Fibroblast of upper back skin (primary cell): ENCODE results near the gene AREL1.

ENCODE experiments used
- DNase-seq: peaks from one replicate; pipeline ENCODE4 v3.0.0-alpha.2; 2013

Gene AREL1

DNA sequence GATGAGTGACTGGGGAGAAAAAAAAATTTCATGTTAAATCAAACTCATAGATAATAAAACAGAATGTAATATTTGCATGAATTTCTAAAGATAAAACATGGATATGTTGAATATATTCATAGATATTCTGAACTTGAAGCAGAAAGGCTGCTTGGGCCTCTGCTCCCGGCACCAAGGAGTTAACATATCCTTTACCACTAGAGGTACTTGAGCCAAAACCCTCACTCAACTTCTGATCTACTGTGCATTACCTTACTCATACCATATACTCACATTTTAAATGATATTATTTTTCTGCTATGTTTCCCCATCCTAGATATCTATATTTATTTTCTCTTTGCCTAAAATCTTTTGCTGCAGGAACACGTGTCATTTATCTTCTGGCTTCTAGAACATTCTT, 14.9 kb downstream of the AREL1 start:
- DNase-seq = peak; percentile 7

DNA sequence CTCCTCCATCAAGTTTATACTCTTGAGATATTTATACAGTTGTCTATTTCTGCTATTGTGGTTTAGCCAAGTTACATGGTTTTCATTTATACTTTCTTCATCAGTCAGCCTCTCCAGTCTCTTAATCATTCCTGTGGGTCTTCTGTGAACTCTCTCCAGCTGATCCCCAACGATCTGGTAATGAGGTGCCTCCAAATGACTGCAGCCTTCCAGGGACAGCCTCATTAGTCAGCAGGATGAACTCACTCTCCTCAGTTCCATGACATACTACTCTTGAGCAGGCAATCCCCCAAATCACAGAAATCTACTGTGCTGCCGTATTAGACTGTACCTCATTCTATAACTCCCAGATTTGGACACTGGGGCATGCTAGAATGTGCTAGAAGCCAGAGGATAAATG, 15.3 kb downstream of the AREL1 start:
- DNase-seq = peak; percentile 88

DNA sequence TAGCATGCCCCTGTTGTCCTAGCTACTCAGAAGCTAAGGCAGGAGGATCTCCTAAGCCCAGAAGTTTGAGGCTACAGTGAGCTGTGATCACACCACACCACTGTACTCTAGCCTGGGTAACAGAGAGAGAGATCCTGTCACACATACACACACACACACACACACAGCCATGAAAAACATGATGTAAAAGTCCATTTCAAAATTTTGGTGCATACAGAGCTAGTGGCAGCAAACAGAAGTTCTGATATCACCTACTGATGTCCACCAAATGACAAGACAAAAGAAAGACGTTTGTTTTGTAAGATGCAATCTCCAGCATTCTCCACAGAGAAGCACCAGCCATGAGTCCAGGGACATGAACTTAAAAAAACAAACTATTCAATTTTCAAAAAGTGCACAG, 15.9 kb downstream of the AREL1 start:
- DNase-seq = no peak

DNA sequence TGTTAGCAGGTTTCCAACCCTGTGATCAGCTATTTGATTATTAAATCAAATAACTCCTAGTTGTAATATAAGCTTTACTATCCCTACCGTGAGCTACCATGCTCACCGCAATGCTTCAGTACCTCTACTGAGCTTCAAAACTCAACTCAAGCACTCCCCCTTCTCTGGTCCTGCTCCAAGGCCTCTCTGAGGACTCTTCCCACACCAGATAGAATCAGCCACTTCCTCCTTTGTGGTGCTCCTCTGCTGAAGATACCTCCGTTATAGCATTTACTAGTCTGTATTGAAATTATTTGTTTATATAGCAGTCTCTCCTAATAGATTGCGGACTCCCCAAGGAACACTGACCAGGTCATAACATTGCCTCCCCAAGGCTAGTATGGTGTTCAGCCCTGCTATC, 17.5 kb downstream of the AREL1 start:
- no peak for DNase-seq

DNA sequence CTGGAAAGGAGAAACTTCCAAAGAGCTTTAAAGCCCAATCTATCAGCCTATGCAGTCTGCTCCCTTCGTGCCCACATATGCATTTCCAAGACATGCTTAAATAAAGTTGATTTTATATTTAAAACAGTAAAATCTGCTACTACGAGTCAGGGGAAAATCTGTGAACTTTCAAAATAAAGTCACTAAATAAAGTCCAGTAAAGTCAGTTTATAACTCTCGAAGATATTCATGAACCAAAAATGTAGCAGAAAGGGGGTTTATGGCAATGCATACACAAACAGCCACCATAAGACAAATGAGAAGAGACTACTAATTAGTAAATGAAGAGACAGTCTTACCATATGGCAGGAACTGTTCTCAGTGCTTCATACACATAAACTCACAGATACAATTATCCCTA, 19.7 kb downstream of the AREL1 start:
- DNase-seq = no peak

DNA sequence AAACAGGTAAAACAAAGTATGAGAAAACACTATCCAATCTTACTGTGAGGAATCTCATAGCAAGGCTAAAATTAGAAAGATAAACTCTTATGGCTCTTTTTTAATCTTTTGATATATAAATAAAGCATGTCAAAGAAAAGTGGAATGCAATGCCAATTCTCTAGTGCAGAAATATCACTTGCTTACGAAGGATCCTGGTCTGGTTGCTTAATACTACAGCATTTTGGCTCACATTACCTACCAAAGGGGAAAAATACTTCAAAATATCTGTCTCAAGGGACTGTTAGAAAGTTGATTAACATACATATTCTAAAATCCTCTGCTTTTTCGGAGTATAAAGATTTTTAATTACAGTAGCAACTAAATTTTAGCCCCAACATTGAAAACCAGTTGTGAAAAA, 21.4 kb downstream of the AREL1 start:
- DNase-seq = no peak

DNA sequence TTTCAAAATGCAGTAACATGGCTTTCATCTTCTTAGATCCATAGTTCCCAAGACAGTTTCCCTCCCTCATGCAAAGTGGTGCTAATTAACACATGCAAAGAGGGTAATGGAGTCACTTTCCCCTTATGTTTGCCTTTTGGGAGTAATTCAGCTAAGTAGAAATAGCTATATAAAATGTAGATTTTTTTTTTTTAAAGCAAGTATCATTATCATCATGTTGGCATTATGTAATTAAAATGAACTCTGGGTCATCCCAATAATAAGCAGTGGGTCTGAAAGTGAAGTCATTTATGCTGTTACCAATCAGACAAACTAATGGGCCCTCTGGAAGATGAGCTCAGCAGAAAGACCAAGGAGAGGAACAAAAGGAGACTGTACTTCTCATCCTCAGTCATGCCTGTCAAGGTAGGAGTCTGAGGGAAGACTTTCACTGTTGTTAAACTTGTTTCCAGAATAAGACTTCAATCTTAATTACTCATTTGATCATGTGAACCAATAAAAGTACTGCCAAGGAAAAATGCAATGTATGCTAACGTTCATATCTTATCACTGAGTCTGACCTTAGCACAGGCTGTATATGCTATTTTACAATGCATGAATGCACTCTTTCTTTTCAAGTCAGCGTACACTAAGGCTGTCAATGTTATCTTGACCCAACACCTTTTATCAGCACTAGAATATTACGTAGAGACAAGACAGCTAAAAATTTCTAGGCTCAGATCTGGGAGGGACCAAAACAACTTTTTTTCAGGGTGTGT, 26.8 kb downstream of the AREL1 start:
- no peak for DNase-seq

DNA sequence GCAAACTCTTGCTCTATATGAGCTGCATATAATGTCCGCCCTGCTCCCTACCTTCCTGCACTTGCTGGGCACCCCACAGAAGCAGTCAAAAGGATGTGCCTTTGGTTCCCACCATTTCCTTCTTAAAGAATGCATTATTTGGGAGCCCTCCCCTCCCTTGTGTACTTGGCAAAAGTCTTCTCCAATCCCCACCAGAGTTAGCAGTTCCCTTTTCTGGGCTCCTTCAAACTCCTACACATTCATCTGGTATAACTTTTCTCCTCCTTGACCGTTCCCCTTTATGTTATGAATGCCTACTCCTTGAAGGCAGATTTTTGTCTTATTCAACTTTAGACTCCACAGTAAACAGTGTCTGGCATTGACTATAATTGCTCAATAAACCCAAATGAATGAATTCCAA, 27.8 kb downstream of the AREL1 start:
- no peak for DNase-seq

DNA sequence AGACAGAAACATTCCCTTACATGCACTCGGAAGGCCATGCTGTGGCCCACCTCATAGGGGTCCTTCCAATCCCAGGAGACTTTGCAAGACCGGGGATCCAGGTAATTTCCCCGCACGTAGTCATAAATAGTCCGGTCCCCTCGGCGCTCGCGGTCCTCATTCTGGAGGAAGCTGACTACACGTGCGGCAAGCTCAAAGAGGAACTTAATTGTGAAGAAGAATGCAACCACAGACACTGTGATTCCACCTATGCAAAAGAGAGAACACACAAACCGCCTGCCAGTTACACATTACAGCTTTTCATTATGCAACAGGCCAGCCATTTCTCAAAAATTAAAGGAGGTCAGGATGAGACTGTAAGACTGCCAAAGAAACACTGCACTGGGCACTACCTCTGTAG, 28.4 kb downstream of the AREL1 start:
- DNase-seq = no peak

DNA sequence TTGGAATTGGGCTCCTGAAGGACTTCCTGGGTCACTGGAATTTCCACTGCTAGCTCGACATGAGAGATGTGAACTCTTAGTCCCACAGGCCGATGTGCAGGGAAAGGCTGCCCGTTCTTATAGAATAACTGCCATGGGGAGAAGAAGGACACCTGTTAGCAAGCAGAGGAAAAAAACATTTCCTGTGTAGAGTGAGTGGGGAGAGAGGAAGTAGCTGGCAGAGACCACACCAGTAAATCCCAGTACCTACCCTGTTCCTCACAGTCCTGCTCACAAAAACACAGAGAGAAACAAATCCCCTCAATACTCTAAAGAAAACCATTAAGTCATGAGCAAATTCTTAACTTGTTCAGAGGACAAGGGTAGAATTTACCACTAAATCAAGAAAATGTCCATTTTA, 29.5 kb downstream of the AREL1 start:
- no peak for DNase-seq

DNA sequence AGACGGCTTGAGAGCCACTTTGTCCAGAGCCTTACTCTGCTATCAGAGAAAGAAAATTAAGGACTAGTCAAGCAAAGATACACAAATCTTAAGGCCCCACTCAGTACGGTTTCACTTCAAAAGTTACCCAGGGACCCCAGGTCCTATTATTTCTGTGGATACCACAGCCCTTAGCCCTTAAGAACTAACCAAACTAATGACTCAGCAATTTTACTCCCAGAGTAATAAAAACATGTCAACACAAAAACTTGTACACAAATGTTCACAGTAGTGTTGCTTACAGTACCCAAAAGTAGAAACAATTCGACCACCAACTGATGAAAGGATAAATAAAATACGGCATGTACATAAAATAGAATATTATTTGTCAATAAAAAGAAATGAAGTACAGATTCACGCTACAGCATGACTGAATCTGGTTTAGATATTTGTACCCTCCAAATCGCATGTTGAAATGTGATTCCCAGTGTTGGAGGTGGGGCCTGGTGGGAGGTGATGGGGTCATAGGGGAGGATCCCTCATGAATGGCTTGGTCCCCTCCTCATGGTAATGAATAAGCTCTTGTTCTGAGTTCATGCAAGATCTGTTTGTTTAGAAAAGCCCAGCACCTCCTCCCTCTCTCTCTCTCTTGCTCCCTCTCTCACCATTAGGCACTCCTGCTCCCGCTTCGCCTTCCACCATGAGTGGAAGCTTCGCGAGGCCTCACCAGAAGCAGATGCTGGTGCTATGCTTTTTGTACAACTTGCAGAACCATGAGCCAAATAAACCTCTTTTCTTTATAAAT, 30.5 kb downstream of the AREL1 start:
- DNase-seq = no peak

DNA sequence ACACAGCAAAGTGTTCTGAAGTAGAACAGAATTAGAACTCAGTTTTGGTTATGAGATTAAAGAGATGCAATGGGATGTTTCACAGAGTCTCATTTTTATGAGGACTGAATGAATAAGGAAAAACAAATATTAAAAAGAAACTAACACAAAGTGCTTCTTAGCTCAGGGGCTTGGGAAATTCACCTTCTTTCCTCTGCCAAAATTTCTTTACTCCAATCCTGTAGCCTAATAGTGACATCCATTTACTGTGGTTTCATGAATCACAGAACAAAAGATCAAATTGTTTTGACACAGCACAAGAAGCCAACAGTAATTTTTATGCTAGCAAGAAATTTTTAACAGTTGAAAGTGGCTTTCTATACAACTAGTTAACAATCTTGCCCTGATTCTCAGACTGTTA, 37.7 kb downstream of the AREL1 start:
- DNase-seq = no peak

DNA sequence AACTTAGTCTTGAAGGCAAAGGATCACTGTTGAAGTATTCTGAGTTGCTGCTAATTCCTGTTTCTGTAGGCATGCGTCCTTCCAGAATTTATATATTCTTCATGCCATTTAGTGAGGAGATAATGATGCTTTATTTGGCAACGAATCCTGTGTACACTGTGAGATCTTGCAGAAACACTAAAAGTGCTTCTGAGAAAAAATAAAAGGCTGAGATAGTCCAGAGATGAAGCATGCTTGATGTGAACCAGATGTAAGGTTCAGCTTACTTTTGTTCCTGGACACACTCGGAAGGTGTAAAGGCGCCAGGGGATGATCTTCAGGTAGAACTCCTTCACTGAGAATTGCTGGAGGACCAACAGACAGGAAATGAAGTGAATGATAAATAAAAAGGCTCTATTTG, 39.1 kb downstream of the AREL1 start:
- DNase-seq = no peak

DNA sequence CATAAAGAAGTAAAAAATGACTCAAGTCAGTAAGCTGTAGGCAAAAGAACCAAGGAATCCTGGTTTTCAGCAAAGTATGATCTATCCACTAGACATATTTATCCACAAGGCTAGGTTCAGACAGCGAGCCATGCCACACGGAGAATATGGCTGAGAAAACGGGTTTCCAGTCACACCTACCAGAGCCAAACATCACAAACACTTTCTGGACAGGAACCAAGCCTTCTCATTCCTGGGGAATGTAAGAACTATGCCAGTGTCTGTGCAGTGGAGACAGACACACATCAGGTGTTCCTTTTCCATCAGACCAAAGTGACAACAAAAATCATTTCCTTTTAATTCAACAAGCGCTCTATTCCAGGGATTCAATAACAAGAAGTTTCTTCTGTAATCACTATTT, 41.1 kb downstream of the AREL1 start:
- DNase-seq = peak; percentile 67

DNA sequence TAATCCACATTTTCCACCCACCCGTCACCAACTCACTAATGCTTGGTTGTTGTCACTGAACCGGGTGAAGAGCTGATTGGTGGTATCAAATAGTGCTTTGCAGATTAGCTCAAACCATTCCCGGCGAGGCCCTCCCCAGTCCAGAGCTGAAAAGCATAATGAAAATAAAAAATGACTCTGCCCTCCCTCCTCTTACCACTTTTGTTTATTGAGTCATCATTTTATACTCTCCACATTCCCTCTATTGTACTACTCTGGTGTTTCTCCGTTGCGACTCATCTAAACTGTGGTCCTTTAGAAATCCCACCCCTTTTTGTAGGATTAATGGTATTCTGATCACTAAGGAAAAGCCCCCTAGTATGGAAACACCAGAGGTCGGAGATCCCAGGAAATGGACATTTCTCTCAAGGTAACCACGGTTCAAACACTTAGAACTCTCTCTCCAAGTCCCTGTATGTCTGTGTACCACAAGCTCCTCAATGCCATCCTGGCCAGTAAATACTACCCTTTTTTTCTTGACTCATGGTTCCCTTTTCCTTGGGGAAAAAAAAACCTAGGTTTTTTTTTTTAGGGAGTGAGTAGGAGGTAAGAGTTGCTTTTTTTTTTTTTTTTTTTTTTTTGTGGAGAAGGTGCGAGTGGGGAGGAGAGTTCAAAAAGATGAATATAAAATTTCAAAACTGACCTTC, 42.0 kb downstream of the AREL1 start:
- peak; percentile 65 for DNase-seq

DNA sequence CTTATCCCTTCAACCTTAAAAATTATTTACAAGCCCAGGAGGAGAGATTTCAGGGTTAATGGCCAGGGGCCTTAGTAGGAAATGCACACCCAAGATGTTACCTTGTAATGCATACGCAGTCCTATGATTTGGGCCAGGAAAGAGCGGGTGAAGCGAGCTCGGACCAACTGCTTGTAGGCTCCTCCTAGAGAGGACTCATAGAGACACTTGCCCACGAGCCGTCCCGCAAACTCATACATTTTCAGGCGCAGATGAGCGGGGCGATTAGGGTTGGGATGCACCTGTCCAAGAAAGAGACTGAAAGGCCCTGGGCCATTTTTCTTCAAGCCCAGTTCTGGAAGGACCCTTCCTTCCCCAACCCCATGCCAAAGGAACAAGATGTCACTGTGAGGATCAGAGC, 43.0 kb downstream of the AREL1 start:
- no peak for DNase-seq

DNA sequence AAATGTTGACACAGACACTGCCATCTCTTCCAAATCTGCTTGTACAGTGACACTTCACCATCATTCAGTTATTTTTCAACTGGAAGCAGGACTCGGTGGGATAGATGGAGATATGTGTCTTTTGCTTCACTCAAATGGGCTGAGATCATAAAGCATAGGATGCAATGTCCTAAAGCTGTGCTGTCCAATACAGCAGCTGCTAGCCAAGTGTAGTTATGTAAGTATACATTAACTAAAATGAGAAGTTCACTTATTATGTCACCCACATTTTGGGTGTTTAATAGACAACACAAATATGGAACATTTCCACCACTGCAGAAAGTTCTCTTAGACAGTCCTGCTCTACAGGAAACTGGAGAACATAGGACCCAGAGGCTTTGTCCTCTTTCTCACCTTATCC, 43.6 kb downstream of the AREL1 start:
- no peak for DNase-seq

DNA sequence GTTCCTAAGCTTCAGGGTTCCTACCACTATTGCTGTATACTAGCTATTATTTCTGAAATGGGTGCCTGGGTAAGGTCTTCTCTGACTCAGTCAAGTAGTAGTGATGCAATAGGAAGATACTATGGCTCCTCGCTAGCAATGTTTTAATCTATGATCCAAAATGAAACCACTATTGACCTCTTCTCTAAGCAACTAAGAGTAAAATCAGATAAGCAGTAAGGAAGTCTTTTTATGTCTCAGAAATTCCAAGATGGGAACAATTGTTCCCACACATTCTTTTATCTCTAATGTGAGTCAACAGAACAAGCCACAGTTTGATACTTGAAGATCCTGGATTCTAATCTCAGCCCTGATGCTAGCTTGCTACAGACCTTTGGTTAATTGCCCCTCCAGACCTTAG, 45.1 kb downstream of the AREL1 start:
- DNase-seq = peak; percentile 51

DNA sequence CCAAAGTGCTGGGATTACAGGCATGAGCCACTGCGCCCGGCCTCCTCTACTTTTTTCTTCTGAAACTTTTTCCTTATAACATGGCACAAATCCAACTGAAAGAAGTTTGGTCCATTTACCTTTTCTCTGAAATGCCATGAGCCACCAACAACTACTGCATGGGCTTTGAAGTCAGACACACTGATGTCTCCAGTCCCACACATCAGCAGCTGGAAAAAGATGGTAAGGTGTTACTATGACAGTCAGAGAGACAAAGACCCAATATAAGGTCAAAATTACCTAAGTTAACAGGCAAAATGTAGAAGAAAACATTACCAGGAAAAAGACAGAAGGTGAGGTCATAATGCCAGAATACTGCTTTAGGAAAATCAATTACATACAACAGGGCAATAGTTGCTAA, 48.2 kb downstream of the AREL1 start:
- DNase-seq = no peak

DNA sequence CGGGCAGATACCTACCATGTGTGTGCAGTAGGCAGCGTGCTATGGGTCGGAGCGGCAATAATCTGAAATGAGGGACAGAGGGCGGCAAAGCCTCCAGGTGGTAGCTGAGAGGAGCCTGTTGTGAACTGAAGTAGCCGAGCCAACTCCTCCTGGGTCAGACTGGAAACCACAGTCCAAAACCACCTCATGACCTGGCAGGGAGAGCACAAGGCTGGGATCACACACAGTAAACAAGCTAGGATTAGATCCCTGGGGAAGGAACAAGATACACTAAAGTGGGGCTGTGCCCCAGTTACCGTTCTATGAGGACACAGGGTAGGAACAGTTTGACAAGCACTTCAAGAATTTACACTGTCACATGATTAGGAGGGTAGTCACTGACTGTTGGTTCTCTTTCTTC, 49.0 kb downstream of the AREL1 start:
- DNase-seq = no peak

DNA sequence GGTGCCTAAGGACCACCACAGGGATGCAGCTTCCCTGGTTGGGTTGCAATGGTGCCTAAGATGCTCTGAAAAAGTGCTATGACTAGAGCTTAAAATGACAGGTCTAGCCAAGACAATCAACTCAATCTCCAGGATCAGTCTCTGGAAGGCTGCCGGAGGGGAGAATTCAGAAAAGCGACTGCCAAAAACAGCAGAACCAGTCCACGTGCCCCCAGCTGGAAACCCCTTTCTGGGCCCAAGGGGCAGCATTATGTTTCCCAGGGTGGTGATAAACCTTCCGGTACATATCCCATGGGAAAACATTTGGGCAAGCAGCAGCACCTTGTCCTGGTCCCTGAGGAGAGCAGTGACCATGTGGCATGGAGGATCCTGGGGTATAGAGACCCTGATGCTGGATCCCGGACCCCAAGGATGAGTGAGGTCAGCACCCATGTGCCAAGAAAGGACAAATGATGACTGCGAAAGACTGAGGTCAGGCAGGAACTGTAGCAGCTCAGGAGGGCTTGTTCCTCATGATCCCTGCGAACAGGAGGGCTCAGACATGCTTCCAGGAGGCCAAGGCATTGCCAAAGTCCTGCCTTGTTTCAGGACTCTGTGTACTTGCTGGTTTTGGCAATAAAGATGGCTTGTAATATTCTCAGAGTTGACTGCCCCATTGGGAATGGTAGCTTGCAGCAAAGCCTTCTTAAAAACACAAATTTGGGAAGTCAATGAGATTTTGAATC, 51.0 kb downstream of the AREL1 start:
- no peak for DNase-seq

DNA sequence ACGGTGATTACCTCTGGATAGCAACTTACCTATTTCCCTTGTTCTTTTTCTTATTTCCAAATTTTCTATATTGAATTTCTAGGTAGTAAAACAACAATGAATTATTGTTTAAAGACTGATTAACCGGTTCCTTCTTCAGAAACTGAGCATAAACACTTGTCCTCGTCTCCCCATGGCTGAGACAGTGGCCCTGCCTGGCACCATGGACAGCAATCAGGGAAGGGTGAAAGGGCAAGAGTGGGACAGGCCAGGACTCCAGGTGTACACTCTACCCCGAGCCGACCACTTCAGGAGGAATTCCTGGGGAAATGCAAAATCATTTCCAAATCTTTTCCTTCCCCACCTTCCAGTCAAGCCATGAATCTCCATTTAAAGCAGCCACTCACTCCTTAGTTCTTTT, 52.0 kb downstream of the AREL1 start:
- DNase-seq = no peak

DNA sequence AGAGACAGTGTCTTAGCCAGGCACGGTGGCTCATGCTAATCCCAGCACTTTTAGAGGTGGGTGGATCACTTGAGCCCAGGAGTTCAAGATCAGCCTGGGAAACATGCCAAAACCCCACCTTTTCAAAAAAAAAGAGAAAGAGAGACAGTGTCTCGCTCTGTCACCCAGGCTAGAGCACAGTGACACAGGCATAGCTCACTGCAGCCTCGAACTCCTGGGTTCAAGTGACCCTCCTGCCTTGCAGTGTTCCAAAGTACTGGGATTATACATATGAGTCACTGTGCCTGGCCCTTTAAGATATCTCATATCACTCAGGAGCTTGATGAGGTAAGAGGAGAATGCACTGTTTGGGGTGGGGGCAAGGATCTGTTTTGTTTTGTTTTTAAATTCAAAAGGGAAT, 52.7 kb downstream of the AREL1 start:
- DNase-seq = no peak
